ENCODE data around the gene SLC22A17.
"Not testable (repeated sequence)": the region's sequence is repeated elsewhere in the genome, so short reads cannot be mapped to it uniquely, and the experiment has no call there.

Gene SLC22A17

GRCh38 chr14:23352506-23353432, at the start of gene SLC22A17:
TSS of gene SLC22A17 (minus strand) at chr14:23352887.
- peak; percentile 52 to 54 for DNase-seq

GRCh38 chr14:23401291-23401690, 48.6 kb upstream of the SLC22A17 start:
- no peak for DNase-seq

- DNase-seq, result not testable (repeated sequence)
Observed at GRCh38 chr14:23400496-23401149, 47.9 kb upstream of the SLC22A17 start.

- no peak for DNase-seq
Observed at GRCh38 chr14:23399591-23399990, 46.9 kb upstream of the SLC22A17 start.

GRCh38 chr14:23399136-23399535, 46.4 kb upstream of the SLC22A17 start:
- no peak for DNase-seq

GRCh38 chr14:23398348-23398747, 45.7 kb upstream of the SLC22A17 start:
- no peak for DNase-seq

GRCh38 chr14:23396781-23397407, 44.2 kb upstream of the SLC22A17 start:
- DNase-seq, result no peak

- DNase-seq, result no peak
Observed at GRCh38 chr14:23396126-23396525, 43.4 kb upstream of the SLC22A17 start.

GRCh38 chr14:23392613-23393012, 39.9 kb upstream of the SLC22A17 start:
- DNase-seq, result no peak

GRCh38 chr14:23389871-23390270, 37.2 kb upstream of the SLC22A17 start:
- DNase-seq, result not testable (repeated sequence)

GRCh38 chr14:23389396-23389795, 36.7 kb upstream of the SLC22A17 start:
- DNase-seq, result no peak

- DNase-seq, result no peak
Observed at GRCh38 chr14:23388996-23389395, 36.3 kb upstream of the SLC22A17 start.

GRCh38 chr14:23387916-23388882, 35.5 kb upstream of the SLC22A17 start:
- no peak for DNase-seq

GRCh38 chr14:23386999-23387398, 34.3 kb upstream of the SLC22A17 start:
- DNase-seq, result no peak

- not testable (repeated sequence) for DNase-seq
Observed at GRCh38 chr14:23386266-23386657, 33.6 kb upstream of the SLC22A17 start.

GRCh38 chr14:23385642-23386265, 33.1 kb upstream of the SLC22A17 start:
- no peak for DNase-seq

- DNase-seq, result no peak
Observed at GRCh38 chr14:23385244-23385641, 32.6 kb upstream of the SLC22A17 start.

GRCh38 chr14:23384364-23385080, 31.8 kb upstream of the SLC22A17 start:
- DNase-seq, result no peak

GRCh38 chr14:23382731-23383440, 30.2 kb upstream of the SLC22A17 start:
- DNase-seq, result no peak

GRCh38 chr14:23382276-23382675, 29.6 kb upstream of the SLC22A17 start:
- no peak for DNase-seq

- DNase-seq, result no peak
Observed at GRCh38 chr14:23381871-23382270, 29.2 kb upstream of the SLC22A17 start.
